GM19043 (cell line): ENCODE results near the gene TBX2.

Source experiments
- ATAC-seq: cut with Tn5 transposase; IDR thresholded peaks from one replicate; pipeline ENCODE4 v1.9.1; 2021; ENCODE audit warnings: low read depth; ENCODE audit not compliant: unreplicated experiment

Gene TBX2

DNA sequence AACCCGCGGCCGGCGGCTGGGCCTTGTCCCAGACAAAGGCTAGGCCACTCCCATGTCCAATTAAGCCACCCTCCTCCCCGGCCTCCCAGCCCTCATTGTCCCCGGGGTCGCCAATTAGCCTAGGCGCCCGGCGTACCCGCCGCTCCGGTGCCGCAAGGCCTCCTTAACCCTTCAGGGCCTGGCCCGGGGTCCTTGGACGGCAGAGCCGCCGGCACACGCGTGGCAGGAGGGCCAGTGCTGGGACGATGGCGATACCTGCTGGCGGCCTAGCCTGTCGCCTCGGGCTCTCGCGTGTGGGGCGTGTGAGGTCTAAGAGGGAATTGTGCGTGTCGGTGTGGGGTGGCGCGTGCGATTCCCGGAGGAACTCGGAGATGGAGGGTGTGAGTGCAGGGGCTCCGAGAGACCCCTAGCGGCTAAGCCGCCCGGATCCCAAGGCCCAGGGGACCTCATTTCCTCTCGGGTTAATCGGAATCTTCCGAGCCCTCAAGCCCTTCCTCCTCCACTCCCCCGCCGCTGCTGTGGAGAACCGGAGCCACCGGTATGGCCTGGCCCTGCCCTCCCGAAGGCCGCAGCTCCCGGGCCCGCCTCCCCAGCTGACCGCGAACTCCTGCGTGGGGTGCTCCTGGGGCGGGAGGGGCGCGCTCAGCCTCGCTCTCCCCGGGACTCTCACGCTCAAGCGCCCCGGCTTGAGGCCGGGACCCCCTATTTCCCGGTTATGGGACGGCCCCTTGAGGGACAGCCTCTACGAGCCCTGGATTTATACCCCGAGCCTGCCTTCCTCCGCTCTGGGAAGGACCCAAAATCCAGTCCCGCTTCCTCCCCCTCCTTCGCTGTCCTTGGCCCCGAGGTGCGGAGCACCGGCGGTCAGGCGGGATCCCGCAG lies 11.9 kb downstream of the TBX2 start:
- ATAC-seq = peak; percentile 8

DNA sequence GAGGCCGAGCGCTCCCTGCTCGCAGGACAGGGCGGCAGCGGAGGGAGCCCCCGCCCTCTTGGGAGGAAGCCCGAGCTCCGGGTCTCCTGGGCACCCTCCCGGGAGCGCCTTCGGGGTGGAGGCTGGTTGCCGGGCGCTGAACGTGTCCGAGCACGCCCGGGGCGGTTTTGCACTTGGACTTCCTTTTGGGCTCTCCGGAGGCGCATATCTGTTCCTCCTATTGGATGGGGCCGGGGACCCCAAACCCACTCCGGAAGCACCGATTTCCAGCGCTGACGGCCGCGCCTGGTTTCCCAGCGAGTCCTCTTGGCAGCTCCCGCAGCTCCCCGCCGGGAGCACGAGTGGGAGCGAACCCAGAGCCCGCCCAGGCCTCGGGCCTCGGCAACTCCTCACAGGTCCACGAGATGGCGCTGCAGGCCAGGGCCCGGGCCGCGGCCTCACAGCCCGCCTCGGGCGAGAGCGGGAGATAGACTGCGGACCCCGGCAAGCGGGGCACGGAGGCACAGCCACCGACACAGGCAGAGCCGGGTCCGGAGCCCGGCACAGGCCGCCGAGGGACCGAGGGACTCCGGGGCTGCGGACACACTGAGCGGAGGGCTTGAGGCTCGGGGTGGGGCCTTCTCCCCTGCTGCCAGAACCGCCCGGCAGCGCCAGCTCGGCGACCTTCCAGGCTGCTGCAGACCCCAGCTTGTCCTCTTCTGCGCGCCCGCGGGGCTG lies 12.7 kb downstream of the TBX2 start:
- ATAC-seq = peak; percentile 71

DNA sequence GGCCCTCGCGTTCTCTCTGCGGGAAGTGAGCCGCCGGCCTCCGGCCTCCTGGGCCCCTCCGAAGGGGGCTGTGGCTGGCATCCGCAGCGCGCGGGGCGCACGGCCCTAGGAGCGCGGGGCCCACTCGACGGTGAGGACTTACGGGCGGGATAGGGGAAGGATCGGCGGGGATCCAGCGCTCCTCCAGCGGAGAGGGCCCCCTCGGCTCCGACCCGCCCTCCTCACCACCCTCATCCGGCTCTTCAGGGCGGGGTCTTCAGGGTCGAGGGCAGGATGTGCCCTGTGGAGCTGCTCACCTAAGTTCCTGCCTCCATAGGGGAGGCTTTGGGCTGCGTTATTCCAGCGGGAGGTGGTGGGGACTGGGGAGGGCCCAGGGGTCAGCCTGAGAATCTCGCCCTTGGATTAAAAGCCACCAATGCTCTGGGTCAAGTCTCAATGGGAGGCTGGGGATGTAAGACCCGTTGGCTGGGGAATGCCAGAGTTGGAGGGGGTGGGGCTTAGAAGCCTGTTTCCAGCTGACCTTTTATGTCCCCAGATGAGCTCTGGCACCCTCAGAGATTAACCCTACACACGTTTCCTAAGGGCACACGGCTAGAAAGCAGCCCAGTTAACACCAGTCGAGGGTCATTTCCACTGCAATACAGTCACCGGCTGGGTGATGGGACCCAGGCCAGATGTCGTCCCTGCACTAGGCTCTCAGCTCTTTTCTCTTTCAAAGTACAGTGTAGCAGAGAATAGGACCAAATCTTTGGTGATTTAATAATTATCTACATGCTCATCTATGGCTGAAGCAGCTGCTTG lies 13.4 kb downstream of the TBX2 start:
- no peak for ATAC-seq

DNA sequence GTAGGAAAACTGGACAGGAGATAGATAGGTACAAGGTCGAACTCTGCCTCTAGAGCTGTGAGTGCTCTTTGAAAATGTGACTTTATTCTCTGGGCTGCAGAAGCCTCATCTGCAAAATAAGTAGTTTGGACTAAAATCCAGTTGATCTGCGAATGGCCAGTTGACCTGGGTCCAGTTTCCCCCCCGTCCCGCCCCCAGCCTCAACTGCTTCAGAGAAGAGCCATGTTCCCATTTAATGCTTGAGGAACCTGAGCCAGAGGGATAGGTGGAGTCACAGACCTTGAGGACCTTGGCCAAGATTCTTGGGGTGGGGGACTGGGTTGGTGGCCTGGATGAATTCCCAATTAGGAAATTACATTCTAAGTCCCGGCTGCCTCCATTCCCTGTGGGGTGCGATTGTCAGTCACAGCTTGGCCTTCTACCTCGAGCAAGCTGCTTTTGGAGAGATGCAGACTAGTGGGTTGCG lies 14.1 kb downstream of the TBX2 start:
- no peak for ATAC-seq

DNA sequence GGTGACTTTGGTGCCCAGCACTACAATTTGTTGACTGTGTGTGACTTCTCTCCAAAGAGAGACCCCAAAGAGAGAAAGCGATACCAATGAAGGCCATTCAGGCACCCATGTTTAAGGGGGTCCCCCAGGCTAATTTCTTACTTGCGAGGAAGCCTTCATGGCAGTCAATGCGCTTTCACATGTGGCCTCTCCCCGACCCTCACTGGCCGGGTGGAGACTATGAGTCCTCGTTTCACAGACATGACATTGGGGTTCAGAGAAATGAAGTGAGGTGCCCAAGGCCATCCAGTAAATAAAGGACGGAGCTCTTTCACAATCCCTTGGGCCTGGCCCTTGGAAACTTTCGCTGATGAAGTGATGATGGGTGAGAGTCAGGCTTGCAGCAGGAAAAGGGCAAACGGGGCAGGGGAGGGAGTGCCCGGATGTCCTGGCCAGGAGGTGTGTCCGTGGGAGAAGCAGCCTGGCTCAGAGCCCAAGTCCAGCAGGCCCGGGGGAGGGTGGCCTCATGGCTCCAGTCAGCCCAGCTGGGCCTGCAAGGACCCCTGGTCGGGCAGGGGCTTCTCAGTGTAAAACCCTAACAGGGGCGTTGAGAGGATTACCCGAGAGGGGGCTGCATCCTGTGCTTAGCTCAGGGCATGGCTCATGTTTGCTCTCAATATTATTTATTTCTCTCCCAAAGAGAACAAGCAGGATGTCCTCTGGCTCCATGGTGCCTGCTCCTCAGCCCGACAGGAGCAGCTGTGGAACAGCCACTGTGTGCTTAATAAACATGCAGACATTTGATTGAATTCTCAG lies 14.7 kb downstream of the TBX2 start:
- ATAC-seq = no peak

DNA sequence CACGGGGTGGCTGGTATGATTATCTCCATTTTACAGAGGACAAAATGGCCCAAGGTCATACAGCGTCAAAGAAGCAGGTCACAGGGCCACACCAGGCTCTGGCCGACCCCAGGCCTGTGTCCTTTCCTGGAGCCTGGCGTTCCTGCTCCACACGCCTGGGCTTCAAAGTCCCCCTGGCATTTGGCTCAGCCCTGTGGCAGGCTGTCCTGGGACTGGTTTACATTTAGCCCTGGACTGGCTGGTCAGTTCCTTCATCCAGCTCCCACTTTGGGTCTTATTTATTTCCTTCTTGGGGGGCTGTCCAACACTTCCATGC lies 15.3 kb downstream of the TBX2 start:
- ATAC-seq = no peak

DNA sequence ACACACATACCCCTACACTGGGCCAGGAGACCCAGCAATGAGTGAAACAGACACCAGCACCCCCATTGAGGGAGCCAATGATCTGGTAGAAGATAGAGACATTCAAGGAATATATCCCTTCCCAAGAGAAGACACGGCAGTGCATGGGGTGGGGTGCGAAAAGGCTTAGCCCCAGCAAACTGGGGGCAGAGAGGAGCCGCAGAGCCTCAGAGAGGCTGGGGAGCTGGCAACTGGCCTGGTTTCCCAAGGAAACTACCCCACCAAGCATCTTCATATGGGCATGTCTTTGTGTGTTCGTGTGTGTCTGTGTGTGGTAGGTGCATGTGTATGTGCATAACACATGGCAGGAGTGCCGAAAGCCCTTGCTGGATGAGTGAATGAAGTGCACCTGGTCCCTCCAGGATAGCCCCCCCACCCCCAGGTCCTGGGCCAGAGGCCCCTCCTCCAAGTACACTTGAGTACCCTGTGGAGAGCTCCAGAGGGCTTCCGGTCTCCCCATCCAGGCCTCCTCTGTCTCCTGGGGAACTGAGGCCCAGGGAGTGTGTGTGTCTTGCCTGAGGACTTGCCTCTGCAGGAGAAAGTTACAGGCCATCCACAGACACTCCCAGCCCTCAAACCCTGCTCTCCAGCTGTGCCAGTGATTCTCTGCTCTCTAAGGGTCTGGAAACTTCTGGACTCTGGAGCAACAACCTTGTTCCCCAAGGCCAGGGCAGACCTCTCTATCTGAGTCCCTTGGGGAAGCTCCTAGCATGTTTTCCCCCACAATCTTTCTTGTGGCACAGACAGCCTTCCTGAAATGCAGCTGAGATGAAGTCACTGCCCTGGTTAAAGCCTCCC lies 15.9 kb downstream of the TBX2 start:
- ATAC-seq = no peak

DNA sequence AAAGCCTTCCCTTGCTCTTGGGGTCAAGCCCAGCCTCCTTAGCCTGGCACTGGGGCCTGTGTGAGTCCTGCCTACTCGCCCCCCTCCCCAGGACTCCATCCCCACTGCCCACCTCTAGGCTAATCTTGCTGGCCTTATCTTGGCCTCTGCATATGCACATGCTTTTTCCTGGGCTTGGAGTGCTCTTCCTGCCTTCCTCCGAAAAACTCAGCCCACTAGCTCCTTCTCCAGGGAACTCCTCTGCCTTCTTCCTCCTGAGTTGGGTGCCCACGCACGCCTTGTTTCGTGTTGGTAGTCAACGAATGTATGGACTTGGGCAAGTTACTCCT lies 16.5 kb downstream of the TBX2 start:
- no peak for ATAC-seq

DNA sequence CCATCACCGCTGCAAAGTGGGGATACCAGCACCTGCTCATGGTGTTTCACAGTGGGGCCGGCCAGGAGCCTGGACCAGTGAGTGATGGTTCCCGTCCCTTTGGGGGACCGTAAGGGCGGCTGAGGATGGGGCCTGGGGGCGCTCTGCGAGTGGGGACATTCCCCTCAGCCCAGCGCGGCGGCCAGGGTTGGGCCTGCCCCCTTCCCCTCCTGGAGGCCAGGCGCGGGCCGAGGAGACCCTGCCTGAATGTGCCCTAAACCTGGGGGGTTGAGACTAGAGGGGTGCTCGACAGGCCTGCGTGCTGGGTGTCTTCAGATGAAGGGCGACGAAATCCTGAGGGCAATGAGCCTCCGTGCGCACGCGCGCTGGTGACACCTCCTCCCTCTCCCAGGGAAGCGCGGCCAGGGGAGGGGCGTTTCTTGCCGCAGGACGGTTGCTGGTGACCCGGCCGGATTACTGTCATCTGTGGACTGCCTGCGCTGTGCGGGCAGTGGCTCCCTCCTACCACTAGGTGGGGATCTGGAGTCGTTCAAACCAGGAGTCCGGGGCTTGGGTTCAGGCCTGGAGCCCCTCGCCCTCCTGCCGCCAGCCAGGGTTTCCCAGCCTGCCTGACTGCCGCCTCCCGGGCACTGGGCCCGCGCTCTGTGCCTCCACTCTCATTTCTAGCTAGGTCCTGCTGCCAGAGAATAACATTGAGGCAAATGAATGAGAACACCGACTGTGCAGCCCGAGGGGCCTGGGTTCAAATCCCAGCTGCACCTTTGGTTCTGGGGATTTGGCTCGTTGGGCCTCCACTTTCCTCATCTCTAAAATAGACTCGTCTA lies 17.1 kb downstream of the TBX2 start:
- no peak for ATAC-seq

DNA sequence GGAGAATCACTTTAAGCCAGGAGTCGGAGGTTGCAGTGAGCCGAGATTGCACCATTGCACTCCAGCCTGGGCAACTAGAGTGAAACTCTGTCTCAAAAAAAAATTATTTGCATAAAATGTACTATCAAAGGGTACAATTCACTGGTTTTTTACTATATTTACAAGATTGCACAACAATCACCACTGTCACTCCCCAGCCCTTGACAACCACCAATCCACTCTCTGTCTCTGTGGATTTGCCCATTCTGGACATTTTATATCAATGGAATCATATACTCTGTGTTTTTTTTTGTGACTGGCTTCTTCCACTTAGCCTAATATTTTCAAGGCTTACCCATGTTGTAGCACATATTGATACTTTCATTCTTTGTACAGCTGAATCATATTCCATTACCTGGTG lies 18.8 kb downstream of the TBX2 start:
- no peak for ATAC-seq

DNA sequence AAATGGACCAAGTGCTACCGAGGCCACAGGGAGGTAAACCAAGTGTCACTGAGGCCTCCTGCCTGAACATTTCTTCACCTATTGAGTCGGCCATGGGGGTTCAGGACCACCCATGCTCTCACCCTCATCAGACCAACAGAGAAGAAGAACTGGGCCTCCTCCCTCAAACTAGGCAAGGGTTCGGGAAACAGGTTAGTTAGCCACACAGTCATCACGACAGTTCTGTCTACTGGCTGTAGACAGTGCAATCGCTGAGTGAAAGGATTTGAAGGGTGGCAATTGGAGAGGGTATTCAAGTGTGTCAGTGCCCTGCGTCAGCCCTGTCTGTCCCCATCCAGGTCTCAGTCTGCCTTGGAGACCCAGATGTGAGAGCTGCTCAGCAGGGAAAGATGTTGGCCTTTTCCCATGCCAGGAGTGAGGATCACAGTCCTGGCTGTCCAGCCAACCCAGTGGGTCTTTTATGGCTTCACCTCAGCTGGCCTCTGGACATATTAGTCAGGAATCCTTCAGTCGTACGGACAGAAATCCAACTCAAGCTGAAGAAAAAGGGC lies 19.9 kb downstream of the TBX2 start:
- no peak for ATAC-seq

DNA sequence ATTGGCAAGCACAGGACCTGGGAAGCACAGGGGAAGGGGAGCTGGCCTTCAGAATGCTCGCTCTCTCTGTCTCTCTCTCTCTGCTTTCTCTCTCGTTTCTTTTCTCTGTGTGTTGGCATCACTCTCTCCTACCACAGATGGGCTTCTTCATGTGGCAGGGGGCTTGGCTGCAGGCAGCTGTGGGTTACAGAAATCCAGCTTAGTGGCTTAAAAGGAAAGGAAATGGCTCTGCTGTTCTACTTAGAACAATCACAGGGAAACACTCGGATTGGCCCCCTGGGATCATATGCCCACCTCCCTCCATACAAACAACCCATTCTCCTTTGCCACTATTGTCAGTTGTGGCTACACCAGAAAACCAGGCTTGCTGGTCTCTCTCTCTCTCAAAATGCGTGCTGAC lies 20.4 kb downstream of the TBX2 start:
- ATAC-seq = no peak

DNA sequence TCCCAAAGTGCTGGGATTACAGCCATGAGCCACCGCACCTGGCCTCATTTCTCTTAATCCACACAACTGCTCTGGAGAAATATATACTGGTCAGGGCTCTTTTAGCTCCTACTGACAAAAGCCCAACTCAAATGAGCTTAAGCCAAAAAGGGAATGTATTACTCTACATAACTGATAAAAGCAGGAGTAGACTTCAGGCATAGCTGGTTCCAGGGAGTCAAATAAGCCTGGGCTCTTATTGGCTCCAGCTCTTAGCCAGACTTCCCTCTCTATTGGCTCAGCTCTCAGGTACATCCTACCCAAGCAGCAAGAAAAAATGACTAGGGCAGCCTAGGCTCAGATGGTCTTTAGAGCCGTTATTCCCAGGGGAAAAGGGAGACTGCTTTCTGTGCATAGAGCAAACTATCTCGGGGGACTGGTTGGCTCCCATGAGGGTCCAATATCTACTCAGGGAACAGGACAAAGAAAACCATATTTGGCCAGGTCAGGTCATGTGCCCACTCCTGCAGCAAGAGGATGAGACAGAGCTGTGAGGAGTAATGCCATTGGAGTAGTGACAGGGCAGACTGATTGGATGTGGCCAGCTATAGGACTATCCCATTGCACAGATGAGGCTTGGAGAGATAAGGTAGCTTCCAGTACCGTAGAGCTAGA lies 21.2 kb downstream of the TBX2 start:
- no peak for ATAC-seq

DNA sequence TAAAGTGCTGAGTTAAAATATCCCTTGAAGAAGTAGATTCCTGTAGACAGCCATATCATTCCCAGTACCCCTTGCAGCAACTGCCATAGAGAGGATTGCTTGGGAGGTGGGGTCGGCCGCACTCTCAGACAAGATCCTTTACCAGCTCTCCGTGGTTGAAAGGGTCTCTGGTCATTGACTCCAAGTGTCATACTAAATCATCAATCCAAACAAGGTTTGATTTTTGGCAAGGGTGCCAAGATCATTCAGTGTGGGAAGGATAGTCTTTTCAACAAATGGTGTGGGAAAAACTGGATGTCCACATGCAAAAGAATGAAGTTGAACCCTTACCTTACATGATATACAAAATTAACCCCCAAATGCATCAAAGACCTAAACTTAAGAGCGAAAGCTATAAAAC lies 21.8 kb downstream of the TBX2 start:
- no peak for ATAC-seq

DNA sequence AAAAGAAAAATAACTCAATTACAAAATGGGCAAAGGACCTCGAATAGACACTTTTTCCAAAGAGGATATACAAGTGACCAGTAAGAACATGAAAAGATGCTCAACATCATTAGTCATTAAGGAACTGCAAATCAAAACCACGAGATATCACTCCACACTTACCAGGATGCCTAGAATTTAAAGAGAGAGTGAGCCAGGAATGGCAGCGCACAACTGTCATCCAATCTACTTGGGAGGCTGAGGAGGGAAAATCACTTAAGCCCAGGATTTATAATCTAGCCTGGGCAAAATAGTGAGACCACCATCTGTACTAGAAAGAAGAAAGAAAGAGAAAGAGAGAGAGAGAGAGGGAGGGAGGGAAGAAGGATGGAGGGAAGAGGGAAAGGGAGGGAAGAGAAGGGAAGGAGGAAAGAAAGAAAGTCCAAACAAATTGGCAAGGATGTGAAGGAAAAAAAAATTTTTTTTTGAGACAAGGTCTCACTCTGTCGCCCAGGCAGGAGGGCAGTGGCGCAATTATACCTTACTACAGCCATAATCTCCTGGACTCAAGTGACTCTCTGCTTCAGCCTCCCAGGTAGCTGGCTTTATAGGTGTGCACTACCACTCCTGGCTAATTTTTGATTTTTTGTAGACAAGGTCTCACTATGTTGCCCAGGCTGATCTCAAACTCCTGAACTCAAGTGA lies 22.6 kb downstream of the TBX2 start:
- no peak for ATAC-seq

DNA sequence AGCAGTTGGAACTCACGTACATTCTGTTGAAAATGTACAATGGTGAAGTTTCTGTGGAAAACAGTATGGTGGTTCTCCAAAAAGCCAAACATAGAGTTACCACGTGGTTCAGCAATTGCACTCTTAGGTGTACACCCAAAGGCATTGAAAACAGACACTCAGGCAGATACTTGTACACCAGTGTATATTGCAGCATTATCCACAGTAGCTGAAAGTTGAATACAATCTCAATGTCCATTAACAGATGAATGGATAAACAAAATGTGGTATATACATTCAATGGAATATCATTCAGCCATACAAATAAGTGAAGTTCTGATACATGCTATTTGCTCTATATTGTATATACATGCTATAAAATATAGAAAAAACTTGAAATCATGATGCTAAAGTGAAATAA lies 23.2 kb downstream of the TBX2 start:
- no peak for ATAC-seq

DNA sequence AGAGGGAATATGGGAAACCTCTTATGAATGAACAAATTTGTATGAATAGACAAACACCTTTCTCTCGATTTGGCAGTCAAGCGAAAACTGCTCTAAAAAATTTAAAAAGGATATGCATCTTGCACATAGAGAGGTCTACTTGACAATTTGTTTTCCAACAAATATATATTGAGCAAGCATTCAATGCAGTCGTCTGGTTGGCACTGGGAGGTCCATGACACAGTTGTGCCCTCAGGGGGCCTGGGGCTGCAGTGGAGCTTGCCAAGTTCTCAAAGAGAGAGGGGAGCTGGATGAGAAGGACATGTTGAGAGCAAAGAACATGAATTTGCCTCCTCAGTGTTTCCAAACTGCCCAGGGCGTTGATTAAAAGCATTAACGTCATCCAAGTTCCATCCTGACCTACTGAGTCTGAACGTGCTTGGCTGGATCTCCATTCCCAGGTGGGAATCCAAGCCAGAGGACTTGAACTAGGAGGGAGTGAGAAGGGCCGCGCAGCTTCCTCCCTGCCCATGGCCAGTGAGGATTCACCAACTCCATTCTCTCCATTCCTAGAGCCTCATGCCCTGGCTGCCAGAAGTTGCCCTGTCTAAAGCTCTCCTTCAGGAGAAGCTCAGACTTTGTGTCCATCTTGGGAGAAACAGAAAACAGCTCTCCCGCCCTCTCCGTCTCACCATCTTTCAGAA lies 24.5 kb downstream of the TBX2 start:
- ATAC-seq = no peak
